A673 (cell line): Measurements from ENCODE around the gene LARP1.

ENCODE experiments used
- EZH2 ChIP-seq: fragments of 200-600 bp; sonication (generic); IDR thresholded peaks from 2 replicates; pipeline ENCODE4 v1.6.1; 2017; ENCODE audit warnings: borderline replicate concordance, low read depth, mild to moderate bottlenecking, mixed read lengths, antibody characterized with exemption, low read length; ENCODE audit not compliant: poor library complexity, severe bottlenecking
- TF ChIP-seq, protein P1 (sequence below): fragments of 300-800, 200-600 bp; sonication (generic); conservative IDR thresholded peaks from 2 replicates; pipeline ENCODE4 v1.5.1; 2017; ENCODE audit warnings: low read depth, mild to moderate bottlenecking, antibody characterized with exemption, low read length, moderate library complexity, mixed read lengths

- TF ChIP-seq, protein P1, sequence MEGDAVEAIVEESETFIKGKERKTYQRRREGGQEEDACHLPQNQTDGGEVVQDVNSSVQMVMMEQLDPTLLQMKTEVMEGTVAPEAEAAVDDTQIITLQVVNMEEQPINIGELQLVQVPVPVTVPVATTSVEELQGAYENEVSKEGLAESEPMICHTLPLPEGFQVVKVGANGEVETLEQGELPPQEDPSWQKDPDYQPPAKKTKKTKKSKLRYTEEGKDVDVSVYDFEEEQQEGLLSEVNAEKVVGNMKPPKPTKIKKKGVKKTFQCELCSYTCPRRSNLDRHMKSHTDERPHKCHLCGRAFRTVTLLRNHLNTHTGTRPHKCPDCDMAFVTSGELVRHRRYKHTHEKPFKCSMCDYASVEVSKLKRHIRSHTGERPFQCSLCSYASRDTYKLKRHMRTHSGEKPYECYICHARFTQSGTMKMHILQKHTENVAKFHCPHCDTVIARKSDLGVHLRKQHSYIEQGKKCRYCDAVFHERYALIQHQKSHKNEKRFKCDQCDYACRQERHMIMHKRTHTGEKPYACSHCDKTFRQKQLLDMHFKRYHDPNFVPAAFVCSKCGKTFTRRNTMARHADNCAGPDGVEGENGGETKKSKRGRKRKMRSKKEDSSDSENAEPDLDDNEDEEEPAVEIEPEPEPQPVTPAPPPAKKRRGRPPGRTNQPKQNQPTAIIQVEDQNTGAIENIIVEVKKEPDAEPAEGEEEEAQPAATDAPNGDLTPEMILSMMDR = no peak
- no peak for TF ChIP-seq EZH2
Observed at GRCh38 chr5:154758493-154758892, 3.3 kb downstream of the LARP1 start.
